HepG2 (cell line): Measurements from ENCODE around the gene LRRC45. TPM values are rescaled to one million over a fixed set of nuclear protein-coding genes. Genes with fewer than 3 reads are reported as not detected.

Experiments
- ATAC-seq: fragments of 200-7000 bp; cut with Tn5 transposase; 3 replicates; pipeline ENCODE4 v1.9.1; 2020; ENCODE audit warnings: mild to moderate bottlenecking, moderate library complexity
- BruUV-seq: library from RNA; stranded (reverse); fragments of 400-500 nt; replicated peaks from 2 replicates; lab custom pipeline; 2021; lab: Mats Ljungman, UMichigan
- CTCF ChIA-PET: fragments of 300-600 bp; formaldehyde crosslinking; extraction: SDS; loops from one replicate; lab custom pipeline; 2021; ENCODE audit warnings: low total read pairs, inconsistent platforms, low intra/inter-chr PET ratio; lab: Yijun Ruan, JAX
- POLR2A ChIA-PET: fragments of 350-600 bp; sonication (Branson Sonifier 250); formaldehyde crosslinking; loops from one replicate; lab custom pipeline; 2020; ENCODE audit warnings: antibody characterized with exemption, inconsistent platforms; lab: Yijun Ruan, JAX
- DNase-seq: peaks from one replicate; pipeline ENCODE4 v3.0.0-alpha.2; 2015; ENCODE audit warnings: low spot score
- FAIRE-seq: peaks from 3 replicates; lab custom pipeline; 2011; peaks lifted over from hg19 to GRCh38; lab: Jason Lieb, UNC
- H2AFZ ChIP-seq: one replicate; pipeline ENCODE4 v1.6.1; 2011; ENCODE audit warnings: low read length, inconsistent platforms
- H3K27ac ChIP-seq: fragments of 300-600 bp; 3 replicates; pipeline ENCODE4 v1.8.0; 2011; ENCODE audit warnings: mixed run types, mild to moderate bottlenecking, mixed read lengths, low read length, inconsistent platforms; ENCODE audit not compliant: insufficient read depth; ENCODE audit errors: extremely low read length
- H3K27me3 ChIP-seq, 2 experiments: fragments of 200-600 bp in 1 of 2; 2 replicates in 1 of 2; 3 replicates in 1 of 2; pipeline versions ENCODE4 v1.6.0 to v1.8.0; 2011; ENCODE audit warnings: low read length in 2 of 2, mild to moderate bottlenecking in 2 of 2, moderate library complexity in 2 of 2, inconsistent platforms in 1 of 2; ENCODE audit not compliant: insufficient read depth in 2 of 2, control insufficient read depth in 1 of 2
- H3K36me3 ChIP-seq, 2 experiments: fragments of 200-600 bp in 1 of 2; replicated peaks in 1 of 2; 2 replicates in 1 of 2; 3 replicates in 1 of 2; pipeline versions ENCODE4 v1.5.1 to v1.8.0; 2011; ENCODE audit warnings: low read length in 2 of 2, inconsistent platforms in 1 of 2; ENCODE audit not compliant: insufficient read depth in 2 of 2, control insufficient read depth in 1 of 2
- H3K4me1 ChIP-seq: 2 replicates; pipeline ENCODE4 v1.5.1; 2012; ENCODE audit warnings: low read length, inconsistent platforms; ENCODE audit not compliant: insufficient read depth
- H3K4me2 ChIP-seq: 2 replicates; pipeline ENCODE4 v1.6.0; 2011; ENCODE audit warnings: low read depth, low read length, inconsistent platforms
- H3K4me3 ChIP-seq, 3 experiments: fragments of 200-600 bp in 1 of 3; sonication (generic), shearing (Covaris generic) in 1 of 3; replicated peaks in 1 of 3; 2 replicates each; pipeline ENCODE4 v1.5.1; 2011 to 2016; ENCODE audit warnings: low read length in 3 of 3, inconsistent platforms in 2 of 3, low read depth in 2 of 3, mild to moderate bottlenecking in 2 of 3, control low read depth in 1 of 3, mixed read lengths in 1 of 3; ENCODE audit not compliant: insufficient read depth in 1 of 3
- H3K79me2 ChIP-seq: one replicate; pipeline ENCODE4 v1.6.1; 2011; ENCODE audit warnings: low read length, inconsistent platforms; ENCODE audit not compliant: insufficient read depth
- H3K9ac ChIP-seq: 2 replicates; pipeline ENCODE4 v1.6.0; 2011; ENCODE audit warnings: mild to moderate bottlenecking, low read depth, low read length, inconsistent platforms; ENCODE audit not compliant: insufficient read depth
- H3K9me3 ChIP-seq: 2 replicates; pipeline ENCODE4 v1.5.1; 2012; ENCODE audit warnings: mild to moderate bottlenecking, low read length
- H4K20me1 ChIP-seq: 2 replicates; pipeline ENCODE4 v1.6.0; 2011; ENCODE audit warnings: inconsistent platforms, mild to moderate bottlenecking, low read length, moderate library complexity; ENCODE audit not compliant: insufficient read depth
- AKAP8 ChIP-seq: sonication (generic); formaldehyde crosslinking; IDR thresholded peaks from 2 replicates; pipeline ENCODE4 v1.5.1; 2020; ENCODE audit warnings: mild to moderate bottlenecking, missing genetic modification reagents
- ATRX ChIP-seq: sonication (generic); formaldehyde crosslinking; IDR thresholded peaks from 2 replicates; pipeline ENCODE4 v1.4.0; 2020; ENCODE audit warnings: missing genetic modification reagents, borderline replicate concordance
- ELF1 ChIP-seq: sonication (generic); formaldehyde crosslinking; IDR thresholded peaks from 2 replicates; pipeline ENCODE4 v1.4.0; 2020; ENCODE audit warnings: missing genetic modification reagents
- ETV6 ChIP-seq: sonication (generic); formaldehyde crosslinking; conservative IDR thresholded peaks from 2 replicates; pipeline ENCODE4 v1.4.0; 2020; ENCODE audit warnings: missing genetic modification reagents
- FOXC1 ChIP-seq: sonication (generic); formaldehyde crosslinking; IDR thresholded peaks from 2 replicates; pipeline ENCODE4 v1.8.0; 2022; ENCODE audit warnings: mild to moderate bottlenecking, missing genetic modification reagents, borderline replicate concordance
- HNF4A ChIP-seq: sonication (generic); formaldehyde crosslinking; IDR thresholded peaks from 2 replicates; pipeline ENCODE4 v1.4.0; 2020; ENCODE audit warnings: missing genetic modification reagents
- MED13 ChIP-seq: sonication (generic); formaldehyde crosslinking; IDR thresholded peaks from 2 replicates; pipeline ENCODE4 v1.5.0; 2020; ENCODE audit warnings: missing genetic modification reagents
- NFE2 ChIP-seq: sonication (generic); formaldehyde crosslinking; IDR thresholded peaks from 2 replicates; pipeline ENCODE4 v1.4.0; 2020; ENCODE audit warnings: missing genetic modification reagents
- NR2F1 ChIP-seq, 2 experiments: fragments of 450-650 bp in 1 of 2; formaldehyde crosslinking in 1 of 2; IDR thresholded peaks; 2 replicates each; pipeline versions ENCODE4 v1.5.0 to v1.6.1; 2016 to 2020; ENCODE audit warnings: mild to moderate bottlenecking in 1 of 2, missing compliant biosample characterization in 1 of 2, missing genetic modification reagents in 1 of 2, moderate library complexity in 1 of 2
- POLR2G ChIP-seq: fragments of 200-400 bp; formaldehyde crosslinking; IDR thresholded peaks from 2 replicates; pipeline ENCODE4 v1.6.1; 2018; ENCODE audit warnings: mild to moderate bottlenecking, low read depth, low read length, moderate library complexity
- STAT5B ChIP-seq: sonication (generic); formaldehyde crosslinking; IDR thresholded peaks from 2 replicates; pipeline ENCODE4 v1.4.0; 2020; ENCODE audit warnings: missing genetic modification reagents
- STAT6 ChIP-seq: sonication (generic); formaldehyde crosslinking; IDR thresholded peaks from 2 replicates; pipeline ENCODE4 v1.4.0; 2020; ENCODE audit warnings: missing genetic modification reagents, mild to moderate bottlenecking, borderline replicate concordance
- TCF7L2 ChIP-seq: IDR thresholded peaks from 2 replicates; pipeline ENCODE4 v1.6.1; 2011; ENCODE audit warnings: mild to moderate bottlenecking, low read depth, low read length, moderate library complexity
- ZNF224 ChIP-seq: sonication (generic); formaldehyde crosslinking; IDR thresholded peaks from 2 replicates; pipeline ENCODE4 v1.5.0; 2020; ENCODE audit warnings: mild to moderate bottlenecking, missing genetic modification reagents
- ZNF256 ChIP-seq: sonication (generic); formaldehyde crosslinking; conservative IDR thresholded peaks from 2 replicates; pipeline ENCODE4 v1.4.0; 2020; ENCODE audit warnings: missing genetic modification reagents
- ZNF34 ChIP-seq: sonication (generic); formaldehyde crosslinking; IDR thresholded peaks from 2 replicates; pipeline ENCODE4 v1.4.0; 2020; ENCODE audit warnings: mild to moderate bottlenecking, missing genetic modification reagents, borderline replicate concordance
- ZNF362 ChIP-seq: sonication (generic); formaldehyde crosslinking; IDR thresholded peaks from 2 replicates; pipeline ENCODE4 v1.4.0; 2020; ENCODE audit warnings: missing genetic modification reagents, mild to moderate bottlenecking, borderline replicate concordance
- ZNF782 ChIP-seq: sonication (generic); formaldehyde crosslinking; IDR thresholded peaks from 2 replicates; pipeline ENCODE4 v1.4.0; 2020; ENCODE audit warnings: missing genetic modification reagents, mild to moderate bottlenecking, borderline replicate concordance
- WGBS: methylation state at CpG from one replicate; pipeline ENCODE4 v1.1.6; 2017; ENCODE audit warnings: low lambda C conversion rate; 5-methylcytosine and 5-hydroxymethylcytosine counted together
- in situ Hi-C: cut with HindIII; loops from 2 replicates; pipeline ENCODE4 v1.10.0; 2017; ENCODE audit warnings: low pct_unique_long_range_greater_than_20kb; ENCODE audit not compliant: extremely low pct_ligation_motif_present
- intact Hi-C: fragments of 100-400 bp; cut with micrococcal nuclease; formaldehyde crosslinking; loops from one replicate; pipeline ENCODE4 v1.10.0; 2022; ENCODE audit not compliant: unreplicated experiment
- polyA plus RNA-seq, 8 experiments: library from polyadenylated mRNA; depleted of rRNA in 3 of 8; stranded (reverse) in 7 of 8; unstranded in 1 of 8; fragments of >200 nt; fragmentation: Illumina TruSeq in 4 of 8; extraction: Trizol in 4 of 8; gene quantifications; 2 replicates each; pipeline versions ENCODE4 v1.2.1 to v1.2.3, GENCODE V29; 2011 to 2016; ENCODE audit warnings: low read depth in 4 of 8, missing spikeins in 1 of 8, mixed read lengths in 1 of 8; ENCODE audit not compliant: insufficient read depth in 1 of 8
- total RNA-seq, 5 experiments: library from RNA; depleted of rRNA; stranded (reverse); fragments of >200 nt; fragmentation: Illumina TruSeq; extraction: Trizol; gene quantifications; 2 replicates each; pipeline ENCODE4 v1.2.3, GENCODE V29; 2016; ENCODE audit warnings: low read depth in 1 of 5
- TF ChIP-seq, protein P1 (sequence below): sonication (generic); formaldehyde crosslinking; conservative IDR thresholded peaks from 2 replicates; pipeline ENCODE4 v1.4.0; 2020; ENCODE audit warnings: missing genetic modification reagents

LRRC45 gene
- total and polyA plus RNA-seq, 2 of the 13 experiments (the other 11 are each of a cell fraction or from before 2014, with no cell fraction given), result 11.6 to 48.1 TPM

GRCh38 chr17:82045936-82046484 lies 22.9 kb downstream of the LRRC45 start:
- no TSS peak for BruUV-seq
- in situ Hi-C loops, result no loop called here
- CTCF ChIA-PET, result no interaction called here
- intact Hi-C loops, result loop anchor here (2.0 kb wide), 1 partner anchor 29 kb away; no protein-coding TSS in a partner anchor
- Histone ChIP-seq H3K4me3 (no peak overlapping the region), H3K9ac (no peak overlapping the region), H3K4me2 (no peak overlapping the region), H4K20me1 (no peaks in the 10 kb centered on the region), H3K27me3 (no peaks in the 10 kb centered on the region; a peak in 1 of 5 replicates), H3K79me2 (peaks cover 18% of the 10 kb centered on the region), H2AFZ (no peak overlapping the region), H3K9me3 (no peaks in the 10 kb centered on the region), H3K27ac (peak overlapping the region; percentile 20), H3K36me3 (peaks cover 8 to 29% of the 10 kb centered on the region in 2 experiments; a peak in 4 of 5 replicates), H3K4me1 (peaks cover 47% of the 10 kb centered on the region)
- DNase-seq, result no peak
- no peak for ATAC-seq
- POLR2A ChIA-PET, result no interaction called here
- no peak for FAIRE-seq
- WGBS, result 79% methylated on average over 14 of the region's 14 CpGs
- TF ChIP-seq ZNF256, result no peak
- TF ChIP-seq ZNF782 (CRISPR knock-in tag), result no peak
- TF ChIP-seq TCF7L2, result no peak
- TF ChIP-seq ZNF34 (CRISPR knock-in tag), result no peak
- no peak for TF ChIP-seq FOXC1 (CRISPR knock-in tag)
- TF ChIP-seq, protein P1, sequence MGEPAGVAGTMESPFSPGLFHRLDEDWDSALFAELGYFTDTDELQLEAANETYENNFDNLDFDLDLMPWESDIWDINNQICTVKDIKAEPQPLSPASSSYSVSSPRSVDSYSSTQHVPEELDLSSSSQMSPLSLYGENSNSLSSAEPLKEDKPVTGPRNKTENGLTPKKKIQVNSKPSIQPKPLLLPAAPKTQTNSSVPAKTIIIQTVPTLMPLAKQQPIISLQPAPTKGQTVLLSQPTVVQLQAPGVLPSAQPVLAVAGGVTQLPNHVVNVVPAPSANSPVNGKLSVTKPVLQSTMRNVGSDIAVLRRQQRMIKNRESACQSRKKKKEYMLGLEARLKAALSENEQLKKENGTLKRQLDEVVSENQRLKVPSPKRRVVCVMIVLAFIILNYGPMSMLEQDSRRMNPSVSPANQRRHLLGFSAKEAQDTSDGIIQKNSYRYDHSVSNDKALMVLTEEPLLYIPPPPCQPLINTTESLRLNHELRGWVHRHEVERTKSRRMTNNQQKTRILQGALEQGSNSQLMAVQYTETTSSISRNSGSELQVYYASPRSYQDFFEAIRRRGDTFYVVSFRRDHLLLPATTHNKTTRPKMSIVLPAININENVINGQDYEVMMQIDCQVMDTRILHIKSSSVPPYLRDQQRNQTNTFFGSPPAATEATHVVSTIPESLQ, result no peak
- TF ChIP-seq ZNF362 (CRISPR knock-in tag), result no peak
- TF ChIP-seq HNF4A, result no peak
- TF ChIP-seq POLR2G, result peak; percentile 55
- no peak for TF ChIP-seq MED13 (CRISPR knock-in tag)
- no peak for TF ChIP-seq STAT6 (CRISPR knock-in tag)
- TF ChIP-seq ZNF224 (CRISPR knock-in tag), result no peak
- TF ChIP-seq ETV6 (CRISPR knock-in tag), result no peak
- TF ChIP-seq ATRX (CRISPR knock-in tag), result no peak
- no peak for TF ChIP-seq NR2F1 (CRISPR knock-in tag; IDR thresholded peaks at IDR 0.05)
- peak; percentile 72; the same call in 1 of the 2 replicates for TF ChIP-seq AKAP8 (CRISPR knock-in tag)
- TF ChIP-seq NFE2, result no peak
- no peak for TF ChIP-seq ELF1 (CRISPR knock-in tag)
- TF ChIP-seq STAT5B (CRISPR knock-in tag), result no peak
